22Rv1 (cell line): ENCODE data around the gene OTUB2.

ENCODE experiments used
- ZFX ChIP-seq: fragments of 450-650 bp; IDR thresholded peaks from 2 replicates; pipeline ENCODE4 v1.6.1; 2017; ENCODE audit warnings: antibody characterized with exemption, borderline replicate concordance
- TF ChIP-seq, protein P1 (sequence below): fragments of 450-650 bp; IDR thresholded peaks from 2 replicates; pipeline ENCODE4 v1.5.1; 2017; ENCODE audit warnings: mild to moderate bottlenecking

DNA sequence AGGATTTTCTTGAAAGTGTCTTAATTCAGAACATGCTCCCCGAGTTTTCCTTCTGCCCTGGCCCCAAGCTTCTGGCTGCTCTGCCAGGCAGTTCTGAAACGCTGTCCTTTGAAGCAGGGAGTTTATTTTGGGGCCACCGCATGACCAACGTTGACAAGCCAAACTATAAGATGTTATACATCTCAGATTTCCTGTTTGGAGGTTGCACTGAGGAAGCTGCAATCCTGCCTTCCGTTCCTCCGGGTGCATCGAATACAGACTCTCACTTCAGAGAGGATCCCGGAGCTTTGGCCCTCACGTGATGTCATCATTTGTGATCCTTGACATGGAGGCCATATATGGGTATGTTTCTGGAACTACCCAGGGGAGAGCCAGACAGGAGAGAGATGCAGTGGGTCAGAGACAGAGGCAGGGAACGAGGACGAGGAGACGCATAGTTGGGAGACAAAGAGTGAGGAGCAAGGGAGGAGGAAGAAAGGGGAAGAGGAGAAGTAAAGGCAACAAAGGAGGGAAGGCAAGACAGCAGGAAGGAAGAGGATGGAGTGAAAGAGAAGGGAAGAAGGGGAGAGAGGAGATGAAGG is 49.6 kb upstream of the OTUB2 start, which contains the start of gene ASB2:
- TF ChIP-seq, protein P1, sequence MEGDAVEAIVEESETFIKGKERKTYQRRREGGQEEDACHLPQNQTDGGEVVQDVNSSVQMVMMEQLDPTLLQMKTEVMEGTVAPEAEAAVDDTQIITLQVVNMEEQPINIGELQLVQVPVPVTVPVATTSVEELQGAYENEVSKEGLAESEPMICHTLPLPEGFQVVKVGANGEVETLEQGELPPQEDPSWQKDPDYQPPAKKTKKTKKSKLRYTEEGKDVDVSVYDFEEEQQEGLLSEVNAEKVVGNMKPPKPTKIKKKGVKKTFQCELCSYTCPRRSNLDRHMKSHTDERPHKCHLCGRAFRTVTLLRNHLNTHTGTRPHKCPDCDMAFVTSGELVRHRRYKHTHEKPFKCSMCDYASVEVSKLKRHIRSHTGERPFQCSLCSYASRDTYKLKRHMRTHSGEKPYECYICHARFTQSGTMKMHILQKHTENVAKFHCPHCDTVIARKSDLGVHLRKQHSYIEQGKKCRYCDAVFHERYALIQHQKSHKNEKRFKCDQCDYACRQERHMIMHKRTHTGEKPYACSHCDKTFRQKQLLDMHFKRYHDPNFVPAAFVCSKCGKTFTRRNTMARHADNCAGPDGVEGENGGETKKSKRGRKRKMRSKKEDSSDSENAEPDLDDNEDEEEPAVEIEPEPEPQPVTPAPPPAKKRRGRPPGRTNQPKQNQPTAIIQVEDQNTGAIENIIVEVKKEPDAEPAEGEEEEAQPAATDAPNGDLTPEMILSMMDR, result no peak
- no peak for TF ChIP-seq ZFX
